ENCODE results near the gene SLC9A8.
A peak's percentile ranks its signal among the peaks of the same experiment; 100 is the strongest.

The SLC9A8 gene

GRCh38 chr20:49866051-49866450 is 53.4 kb downstream of the SLC9A8 start:
- no peak for TF ChIP-seq CTCF (IDR thresholded peaks at IDR 0.05; ENCODE audit: low read depth, low read length)
- peak in 1 of 2 donors; percentile 19 for DNase-seq (ENCODE audit: low read depth in 2 of 2)
- H3K4me3 ChIP-seq (replicated peaks in 1 of 2; ENCODE audit: low read depth in 2 of 2, low read length in 2 of 2), result no peak overlapping the region

GRCh38 chr20:49867453-49868215 is 55.0 kb downstream of the SLC9A8 start:
- no peak for TF ChIP-seq CTCF (IDR thresholded peaks at IDR 0.05; ENCODE audit: low read depth, low read length)

GRCh38 chr20:49868538-49868937 is 55.9 kb downstream of the SLC9A8 start:
- no peak for TF ChIP-seq CTCF (IDR thresholded peaks at IDR 0.05; ENCODE audit: low read depth, low read length)

More at GRCh38 chr20:49867453-49868215, 55.0 kb downstream of the SLC9A8 start:
- H3K4me3 ChIP-seq (replicated peaks in 1 of 2; ENCODE audit: low read depth in 2 of 2, low read length in 2 of 2), result no peak overlapping the region
- no peak for DNase-seq (ENCODE audit: low read depth in 2 of 2)

GRCh38 chr20:49868964-49869363 is 56.3 kb downstream of the SLC9A8 start:
- no peak for TF ChIP-seq CTCF (IDR thresholded peaks at IDR 0.05; ENCODE audit: low read depth, low read length)
- H3K4me3 ChIP-seq (replicated peaks in 1 of 2; ENCODE audit: low read depth in 2 of 2, low read length in 2 of 2), result no peak overlapping the region
- DNase-seq (ENCODE audit: low read depth in 2 of 2), result no peak

More at GRCh38 chr20:49868538-49868937, 55.9 kb downstream of the SLC9A8 start:
- H3K4me3 ChIP-seq (replicated peaks in 1 of 2; ENCODE audit: low read depth in 2 of 2, low read length in 2 of 2), result no peak overlapping the region
- no peak for DNase-seq (ENCODE audit: low read depth in 2 of 2)

GRCh38 chr20:49870261-49870660 is 57.6 kb downstream of the SLC9A8 start:
- no peak overlapping the region for H3K4me3 ChIP-seq (replicated peaks in 1 of 2; ENCODE audit: low read depth in 2 of 2, low read length in 2 of 2)
- DNase-seq (ENCODE audit: low read depth in 2 of 2), result no peak
- no peak for TF ChIP-seq CTCF (IDR thresholded peaks at IDR 0.05; ENCODE audit: low read depth, low read length)

- TF ChIP-seq CTCF (IDR thresholded peaks at IDR 0.05; ENCODE audit: low read depth, low read length), result no peak
- DNase-seq (ENCODE audit: low read depth in 2 of 2), result no peak
- H3K4me3 ChIP-seq (replicated peaks in 1 of 2; ENCODE audit: low read depth in 2 of 2, low read length in 2 of 2), result no peak overlapping the region
Observed at GRCh38 chr20:49871391-49871948, 58.8 kb downstream of the SLC9A8 start.

Measured in cardiac fibroblast (primary cell).